Stimulated activated CD4-positive, alpha-beta T cell treated with anti-CD3 and anti-CD28 coated beads, Interleukin-1b, Interleukin-23, amount 100 ng/mL, for 4 hours (primary cell): ENCODE data around the gene JAG2.

Source experiments
- DNase-seq, 2 donors: peaks; one replicate each; pipeline ENCODE4 v3.0.0-alpha.2; 2020; ENCODE audit warnings: low read depth in 2 of 2

Gene JAG2

DNA sequence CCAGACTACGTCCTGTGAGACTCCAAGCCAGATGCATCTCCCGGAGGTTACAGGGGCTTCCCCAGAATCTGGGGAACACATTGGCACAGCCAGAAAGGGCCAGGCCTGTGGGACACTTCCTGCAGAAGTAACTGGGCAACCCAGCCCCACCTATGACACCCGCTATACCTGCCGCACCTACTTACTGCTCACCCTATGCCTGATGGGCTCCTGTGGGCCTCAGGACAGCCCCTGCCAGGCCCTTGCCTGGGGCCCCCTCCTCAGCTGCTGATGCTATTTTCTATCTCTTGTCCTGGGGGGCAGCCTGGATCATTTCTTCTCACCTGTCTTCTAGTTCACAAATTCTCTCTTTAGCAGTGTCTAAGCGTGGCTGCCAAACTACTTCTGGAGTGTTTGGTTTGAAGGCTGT is 28.7 kb downstream of the JAG2 start:
- DNase-seq, result no peak

DNA sequence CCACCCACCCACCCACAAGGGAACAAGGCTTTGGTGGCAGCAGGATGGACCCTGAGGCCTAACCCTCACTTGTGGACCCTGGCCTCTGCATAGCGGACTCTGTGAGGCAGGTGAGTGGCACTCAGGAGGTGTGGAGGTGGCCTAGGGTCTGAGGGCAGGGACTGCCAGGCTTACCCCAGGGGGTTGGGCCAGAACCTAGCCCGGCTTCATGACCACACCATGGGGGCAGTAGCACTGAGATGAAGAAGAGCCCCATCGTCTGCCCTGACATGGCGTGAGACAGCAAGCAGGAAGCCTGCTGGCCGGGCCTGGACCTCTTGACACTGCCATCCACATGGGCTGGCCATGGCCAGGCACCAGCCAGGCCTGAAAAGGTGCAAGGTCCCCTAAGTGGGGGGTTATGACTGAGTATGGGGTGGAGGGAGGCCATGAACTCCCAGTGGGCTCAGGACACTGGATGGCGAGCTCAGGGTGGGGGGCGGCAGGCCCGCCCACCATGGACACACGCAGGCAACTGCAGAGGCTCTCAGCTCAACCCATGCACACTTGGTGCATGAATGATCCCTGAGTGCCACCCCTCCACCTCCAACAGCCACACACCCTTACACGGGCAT is 29.3 kb downstream of the JAG2 start:
- DNase-seq, result no peak

GRCh38 chr14:105138551-105139111 is 29.9 kb downstream of the JAG2 start:
- no peak for DNase-seq

DNA sequence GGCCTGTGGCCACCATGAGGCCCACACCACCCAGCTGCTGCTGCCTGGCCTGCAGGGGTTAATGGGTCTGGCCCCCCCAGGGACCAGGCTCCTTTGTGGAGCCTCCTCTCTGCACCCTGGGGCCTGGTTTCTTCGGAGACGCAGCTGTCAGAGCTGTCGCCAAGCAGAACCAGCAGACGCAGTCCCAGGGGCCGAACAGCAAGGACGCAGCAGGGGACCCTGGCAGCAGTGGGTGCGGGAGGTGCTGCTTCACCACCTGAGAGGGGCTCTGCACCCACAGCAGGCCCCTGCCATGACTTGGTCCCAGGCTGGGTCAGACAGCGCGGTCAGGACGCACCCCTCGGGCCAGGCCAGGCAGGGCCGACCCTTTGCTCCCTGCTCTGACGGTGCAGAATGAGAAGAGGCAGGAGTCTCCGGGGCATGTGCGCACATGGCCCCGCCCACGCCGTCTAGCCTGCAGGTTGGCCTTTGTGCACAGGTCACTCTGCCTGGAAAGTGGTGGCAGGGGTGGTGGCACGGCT is 30.5 kb downstream of the JAG2 start:
- no peak for DNase-seq

DNA sequence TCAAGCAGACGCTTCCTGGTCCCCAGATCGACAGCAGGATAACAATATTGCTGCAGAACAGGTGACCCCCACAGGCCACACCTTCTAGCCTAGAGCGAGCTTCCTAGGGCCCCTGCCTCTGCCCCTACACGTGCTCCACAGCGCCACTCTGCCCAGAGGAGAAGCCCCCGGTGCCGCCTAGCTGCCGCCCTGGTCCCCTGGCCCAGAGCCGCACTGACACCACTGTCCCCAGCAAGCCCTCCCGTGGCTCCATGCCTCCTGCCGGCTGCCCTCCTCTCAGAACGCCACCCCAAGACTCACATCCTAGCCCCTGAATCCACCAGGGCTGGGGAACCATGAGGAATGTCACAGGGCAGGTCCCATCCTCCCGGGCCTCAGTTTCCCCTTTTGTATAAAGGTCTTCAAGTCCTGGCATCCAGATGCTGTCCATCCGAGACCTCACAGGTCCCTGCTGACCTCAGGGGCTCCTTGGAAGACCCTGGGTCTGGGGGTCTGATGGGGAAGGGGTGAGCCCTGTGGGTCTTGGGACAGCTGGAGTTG is 31.0 kb downstream of the JAG2 start:
- DNase-seq, result no peak

- DNase-seq, result no peak
Measured at GRCh38 chr14:105136401-105137322, 31.9 kb downstream of the JAG2 start.

- DNase-seq, result no peak
Measured at GRCh38 chr14:105135700-105136395, 32.7 kb downstream of the JAG2 start.

GRCh38 chr14:105132921-105133654 is 35.5 kb downstream of the JAG2 start:
- DNase-seq, result no peak

- no peak for DNase-seq
Measured at GRCh38 chr14:105131241-105131640, 37.3 kb downstream of the JAG2 start.

GRCh38 chr14:105128059-105128458 is 40.5 kb downstream of the JAG2 start:
- DNase-seq, result no peak

GRCh38 chr14:105126981-105127329 is 41.6 kb downstream of the JAG2 start:
- DNase-seq, result no peak

DNA sequence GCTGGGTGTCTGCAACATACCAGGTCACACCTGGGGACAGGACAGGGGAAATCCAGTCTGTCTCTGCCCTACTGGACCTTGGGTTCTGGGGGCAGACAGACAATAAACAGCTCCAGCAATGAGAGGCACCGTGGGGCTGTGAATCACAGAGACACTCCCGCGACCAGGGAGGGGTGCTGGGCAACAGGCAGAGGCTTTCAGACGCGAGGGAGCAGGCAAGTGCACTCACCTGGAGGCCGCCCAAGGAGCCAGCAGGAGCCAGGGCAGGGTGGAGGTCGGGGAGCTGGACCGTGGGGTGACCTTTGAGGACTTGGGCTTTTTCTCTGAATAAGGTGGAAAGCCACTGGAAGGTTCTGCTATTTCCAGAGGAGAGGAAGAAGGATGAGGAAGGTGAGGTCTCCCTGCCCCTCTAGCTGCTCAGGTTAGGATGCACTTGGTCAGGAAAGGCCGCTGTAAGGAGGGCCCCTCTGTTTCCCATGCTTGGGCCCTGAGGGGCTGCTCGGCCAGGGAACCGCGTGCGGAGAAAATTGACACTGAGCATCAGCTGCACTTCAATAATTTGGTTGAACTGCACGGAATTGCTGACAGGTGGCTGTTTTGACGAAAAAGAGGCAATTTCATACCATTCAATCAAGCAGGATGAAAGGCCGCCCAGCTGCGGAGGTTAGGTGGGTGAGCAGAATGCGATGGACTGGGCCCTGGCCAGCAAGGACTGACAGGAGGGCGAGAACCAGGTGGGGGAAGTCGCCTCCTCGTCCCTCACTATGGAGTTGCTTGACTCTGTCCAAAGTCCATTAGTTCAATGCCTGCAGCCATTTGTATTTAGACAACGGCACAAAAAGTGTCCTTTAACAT is 42.2 kb downstream of the JAG2 start:
- no peak for DNase-seq

- no peak for DNase-seq
Measured at GRCh38 chr14:105124823-105125222, 43.8 kb downstream of the JAG2 start.

GRCh38 chr14:105123981-105124765 is 44.4 kb downstream of the JAG2 start:
- no peak for DNase-seq

DNA sequence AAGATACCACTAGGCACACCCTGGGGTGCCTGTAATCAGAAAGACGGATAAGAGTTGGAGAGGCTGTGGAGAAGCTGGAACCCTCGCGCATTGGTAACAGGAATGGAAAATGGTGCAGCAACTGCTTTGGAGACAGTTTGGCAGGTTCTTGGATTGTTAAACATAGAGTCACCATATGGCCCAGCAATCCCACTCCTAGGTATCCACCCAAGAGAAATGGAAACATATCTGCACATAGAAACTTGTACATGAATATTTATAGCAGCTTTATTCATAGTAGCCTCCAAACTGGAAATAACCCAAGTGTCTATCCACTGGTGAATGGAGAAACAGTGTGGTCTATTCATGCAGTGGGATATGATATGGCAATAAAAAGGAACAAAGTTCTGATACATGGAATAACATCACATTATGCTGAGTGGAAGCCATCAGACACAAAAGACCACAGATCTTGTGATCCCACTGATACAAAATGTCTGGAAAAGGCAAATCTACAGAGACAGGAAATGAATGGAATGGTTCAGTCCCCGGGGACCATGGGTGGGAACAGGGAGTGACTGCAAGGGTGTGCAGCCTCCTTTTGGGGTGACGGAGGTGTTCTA is 45.4 kb downstream of the JAG2 start:
- no peak for DNase-seq

DNA sequence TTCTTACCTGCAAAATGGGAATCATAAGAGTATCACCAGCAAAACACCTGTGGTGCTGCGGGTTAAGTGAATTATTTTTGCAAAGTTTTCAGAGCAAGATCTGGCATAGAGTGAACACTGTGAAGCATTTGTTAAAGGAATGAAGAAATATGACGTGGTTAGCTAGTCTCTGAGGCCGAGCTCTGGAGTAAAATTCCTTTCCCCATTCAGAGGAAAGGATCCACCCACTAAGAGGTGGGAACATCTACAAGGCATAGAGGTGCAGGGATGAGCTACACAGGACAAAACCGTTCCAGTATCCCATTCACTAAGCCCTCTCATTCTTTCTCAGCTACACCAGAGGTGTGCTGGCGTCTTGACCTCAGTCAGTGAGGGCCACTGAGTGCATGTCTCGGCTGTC is 48.5 kb downstream of the JAG2 start:
- no peak for DNase-seq

- no peak for DNase-seq
Measured at GRCh38 chr14:105119408-105120025, 49.1 kb downstream of the JAG2 start.

DNA sequence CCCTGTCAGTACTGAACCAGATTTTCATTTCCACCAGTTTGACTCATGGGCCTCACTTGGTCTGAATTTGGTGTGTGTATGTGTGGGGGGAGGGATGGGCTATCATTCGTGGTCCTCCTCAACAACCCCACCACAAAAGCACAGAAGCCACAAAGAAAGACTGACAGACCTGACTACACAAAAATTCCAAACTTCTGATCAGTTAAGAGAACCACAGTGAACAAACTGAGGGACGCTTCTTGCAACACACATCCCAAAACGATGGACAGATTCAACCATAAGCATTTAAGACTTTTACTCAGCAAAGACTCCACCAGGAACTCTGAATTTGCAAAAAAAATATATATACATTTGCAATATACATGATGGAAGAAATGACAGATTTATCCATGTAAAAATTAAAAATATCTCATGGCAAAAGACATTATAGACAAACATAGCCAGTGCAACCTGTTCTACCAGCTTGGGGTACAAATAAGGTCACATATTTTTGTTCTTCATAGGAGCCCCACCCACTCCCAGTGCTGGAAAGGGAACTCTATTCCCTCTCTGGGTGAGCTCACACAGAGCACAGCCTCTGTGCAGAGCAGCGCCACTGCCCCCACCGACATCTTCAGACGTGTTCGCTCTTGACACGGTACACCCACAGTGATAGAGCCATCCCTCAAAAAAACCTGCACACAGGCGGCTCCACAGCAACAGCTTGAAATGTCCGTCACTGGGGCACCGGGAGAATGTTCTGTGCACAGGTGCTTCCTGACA is 49.7 kb downstream of the JAG2 start:
- no peak for DNase-seq
